Measurements from ENCODE around the gene RRAGB.
"Not testable (repeated sequence)": the region's sequence is repeated elsewhere in the genome, so short reads cannot be mapped to it uniquely, and the experiment has no call there.

RRAGB gene, protein sequence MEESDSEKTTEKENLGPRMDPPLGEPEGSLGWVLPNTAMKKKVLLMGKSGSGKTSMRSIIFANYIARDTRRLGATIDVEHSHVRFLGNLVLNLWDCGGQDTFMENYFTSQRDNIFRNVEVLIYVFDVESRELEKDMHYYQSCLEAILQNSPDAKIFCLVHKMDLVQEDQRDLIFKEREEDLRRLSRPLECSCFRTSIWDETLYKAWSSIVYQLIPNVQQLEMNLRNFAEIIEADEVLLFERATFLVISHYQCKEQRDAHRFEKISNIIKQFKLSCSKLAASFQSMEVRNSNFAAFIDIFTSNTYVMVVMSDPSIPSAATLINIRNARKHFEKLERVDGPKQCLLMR

DNA sequence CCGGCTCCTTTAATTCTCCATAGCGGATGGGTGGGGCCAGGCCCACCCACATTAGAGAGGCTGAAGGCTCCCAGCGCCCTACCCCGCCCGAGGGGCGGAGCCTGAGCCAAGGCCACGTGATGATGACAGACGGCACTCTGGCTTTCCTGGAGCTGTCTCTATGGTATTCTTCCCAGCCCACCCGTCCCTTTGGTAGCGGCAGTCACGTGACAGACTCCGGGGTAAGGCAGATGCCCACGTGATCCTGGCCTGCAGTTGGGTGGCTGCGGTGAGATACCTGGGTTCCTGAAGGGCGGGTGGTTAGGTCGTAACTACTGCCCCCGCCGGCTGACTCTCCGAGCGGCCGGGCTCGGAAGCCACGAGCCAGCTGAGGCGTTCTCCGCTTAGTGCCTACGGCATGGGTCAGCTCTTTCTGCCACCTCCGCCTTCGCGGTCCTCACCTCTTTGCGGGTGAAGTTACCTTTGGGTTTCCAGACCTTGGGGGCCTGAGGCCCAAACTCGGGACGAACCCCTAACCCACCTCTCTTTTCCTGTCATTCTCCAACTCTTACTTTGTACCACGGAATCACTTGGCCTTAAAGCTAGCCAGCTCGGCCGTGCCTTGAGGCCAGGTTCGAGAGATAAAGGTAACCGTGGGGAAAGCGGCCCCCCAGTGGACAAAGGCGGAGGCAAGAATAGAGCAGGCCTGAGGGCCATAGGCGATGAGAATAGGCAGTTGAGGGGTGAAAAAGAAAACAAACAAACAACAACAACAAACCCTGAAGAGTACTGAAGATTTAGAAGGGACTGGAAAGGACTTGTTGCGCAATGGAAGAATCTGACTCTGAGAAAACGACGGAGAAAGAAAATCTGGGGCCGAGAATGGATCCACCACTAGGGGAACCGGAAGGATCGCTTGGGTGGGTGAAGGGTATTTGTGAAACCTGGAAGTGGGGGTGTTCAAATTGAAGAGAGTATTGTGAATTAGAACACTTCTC lies at the start of gene RRAGB:
Gene RRAGB, plus strand, starts transcription at position 229 of the 977 bp plus-strand sequence. Its CDS starts 579 bp downstream, at position 808.
- peak; percentile 91 for DNase-seq (ENCODE audit: low read depth)

DNA sequence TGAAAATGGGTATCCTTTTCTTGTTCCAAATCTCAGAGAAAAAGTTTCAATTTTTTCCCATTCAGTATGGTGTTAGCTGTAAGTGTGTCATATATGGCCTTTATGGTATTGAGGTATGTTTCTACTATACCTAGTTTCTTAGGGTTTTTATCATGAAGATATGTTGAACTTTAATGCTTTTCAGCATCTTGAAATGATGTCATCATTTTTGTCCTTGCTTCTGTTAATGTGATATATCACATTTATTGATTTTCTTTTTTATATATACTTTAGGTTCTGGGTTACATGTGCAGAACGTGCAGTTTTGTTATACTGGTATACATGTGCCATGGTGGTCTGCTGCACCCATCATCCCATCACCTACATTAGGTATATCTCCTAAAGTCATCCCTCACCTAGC lies 49.5 kb upstream of the RRAGB start:
- no peak for DNase-seq (ENCODE audit: low read depth)

DNA sequence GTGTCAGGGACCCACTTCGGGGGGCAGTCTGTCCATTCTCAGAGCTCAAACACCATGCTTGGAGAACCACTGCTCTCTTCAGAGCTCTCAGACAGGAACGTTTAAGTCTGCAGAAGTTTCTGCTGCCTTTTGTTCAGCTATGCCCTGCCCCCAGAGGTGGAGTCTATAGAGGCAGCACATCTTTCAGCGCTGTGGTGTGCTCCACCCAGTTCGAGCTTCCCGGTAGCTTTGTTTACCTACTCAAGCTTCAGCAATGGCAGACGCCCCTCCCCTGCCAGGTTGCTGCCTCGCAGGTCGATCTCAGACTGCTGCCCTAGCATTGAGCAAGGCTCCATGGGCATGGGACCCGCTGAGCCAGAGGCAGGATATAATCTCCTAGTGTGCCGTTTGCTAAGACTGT lies 29.0 kb upstream of the RRAGB start:
- not testable (repeated sequence) for DNase-seq (ENCODE audit: low read depth)

GRCh38 chrX:55695227-55696018 lies 22.1 kb upstream of the RRAGB start:
- DNase-seq (ENCODE audit: low read depth): no peak

DNA sequence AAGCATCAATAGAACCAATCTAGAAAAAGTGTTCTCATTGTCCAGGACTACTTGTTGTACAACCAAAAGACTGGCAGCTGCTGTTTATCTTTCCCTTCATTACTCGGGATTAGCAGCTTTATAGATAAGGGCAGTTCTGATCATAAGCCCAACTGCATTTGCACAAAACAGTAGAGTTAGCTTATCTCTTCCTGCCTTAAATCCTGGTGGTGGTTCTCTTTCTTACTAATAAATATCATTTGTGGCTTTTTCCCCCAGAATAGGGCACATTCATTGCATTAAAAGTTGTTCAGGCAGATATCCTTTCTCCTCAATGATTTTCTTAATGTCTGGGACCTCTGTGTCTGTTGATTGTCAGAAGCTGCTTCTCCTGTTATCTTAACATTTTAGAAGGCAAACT lies 20.2 kb upstream of the RRAGB start:
- DNase-seq (ENCODE audit: low read depth): no peak

DNA sequence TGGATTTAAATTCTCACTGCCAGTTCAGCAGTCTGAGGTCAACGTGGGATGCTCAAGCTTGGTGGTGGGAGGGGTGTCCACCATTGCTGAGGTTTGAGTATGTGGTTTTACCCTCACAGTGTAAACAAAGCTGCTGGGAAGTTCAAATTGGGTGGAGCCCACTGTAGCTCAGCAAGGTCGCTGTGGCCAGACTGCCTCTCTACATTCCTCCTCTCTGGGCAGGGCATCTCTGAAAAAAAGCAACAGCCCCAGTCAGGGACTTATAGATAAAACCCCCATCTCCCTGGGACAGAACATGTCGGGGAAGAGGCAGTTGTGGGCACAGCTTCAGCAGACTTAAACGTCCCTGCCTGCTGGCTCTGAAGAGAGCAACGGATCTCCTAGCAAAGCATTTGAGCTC lies 14.9 kb upstream of the RRAGB start:
- no peak for DNase-seq (ENCODE audit: low read depth)

- not testable (repeated sequence) for DNase-seq (ENCODE audit: low read depth)
Measured at GRCh38 chrX:55703436-55703835, 14.1 kb upstream of the RRAGB start.

DNA sequence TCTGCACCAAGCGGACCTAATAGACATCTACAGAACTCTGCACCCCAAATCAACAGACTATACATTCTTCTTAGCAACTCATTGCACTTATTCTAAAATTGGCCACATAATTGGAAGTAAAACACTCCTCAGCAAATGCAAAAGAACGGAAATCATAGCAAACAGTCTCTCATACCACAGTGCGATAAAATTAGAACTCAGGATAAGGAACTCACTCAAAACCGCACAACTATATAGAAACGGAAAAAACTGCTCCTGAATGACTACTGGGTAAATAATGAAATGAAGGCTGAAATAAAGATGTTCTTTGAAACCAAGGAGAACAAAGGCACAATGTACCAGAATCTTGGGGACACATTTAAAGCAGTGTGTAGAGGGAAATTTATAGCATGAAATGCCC lies 12.5 kb upstream of the RRAGB start:
- DNase-seq (ENCODE audit: low read depth): not testable (repeated sequence)

DNA sequence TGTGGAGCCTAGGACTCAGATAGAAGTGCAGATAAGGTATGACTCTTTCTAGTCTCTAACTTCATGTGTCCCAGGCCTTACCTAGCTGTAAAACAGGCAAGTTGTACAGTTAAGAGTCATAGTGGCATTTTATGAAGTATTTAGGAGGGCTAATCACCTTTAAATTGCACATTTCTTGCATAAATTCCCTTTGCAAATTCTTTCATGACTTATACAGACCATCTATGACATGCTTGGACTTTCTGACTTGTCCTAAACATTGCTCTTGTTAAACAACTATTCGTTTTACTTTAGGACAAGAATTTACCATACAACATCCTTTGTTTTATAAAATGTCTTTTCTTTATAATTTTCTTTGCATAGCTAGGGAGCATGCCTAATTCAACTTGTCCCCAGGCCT lies 7.8 kb upstream of the RRAGB start:
- DNase-seq (ENCODE audit: low read depth): no peak

- DNase-seq (ENCODE audit: low read depth): peak; percentile 48
Measured at GRCh38 chrX:55710701-55711100, 6.8 kb upstream of the RRAGB start.

- no peak for DNase-seq (ENCODE audit: low read depth)
Measured at GRCh38 chrX:55713631-55714030, 3.9 kb upstream of the RRAGB start.

DNA sequence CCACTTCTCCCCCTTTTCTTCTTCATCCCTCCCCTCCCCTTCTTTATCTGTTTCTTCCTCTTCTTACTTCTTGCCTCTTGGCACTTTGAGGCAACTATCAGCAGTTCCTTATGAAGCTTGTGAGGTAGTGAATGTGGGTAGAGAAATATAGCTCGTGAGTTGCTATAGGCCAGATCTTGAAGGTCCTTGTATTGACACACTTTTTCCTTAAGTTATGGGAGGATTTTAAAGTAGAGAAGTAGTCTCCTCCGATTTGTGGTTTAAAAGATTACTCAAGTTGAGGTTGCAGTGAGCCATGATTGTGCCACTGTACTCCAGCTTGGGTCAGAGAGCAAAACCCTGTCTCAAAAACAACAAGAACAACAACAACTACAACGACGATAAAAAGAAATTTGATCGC lies 3.4 kb upstream of the RRAGB start:
- DNase-seq (ENCODE audit: low read depth): no peak

DNA sequence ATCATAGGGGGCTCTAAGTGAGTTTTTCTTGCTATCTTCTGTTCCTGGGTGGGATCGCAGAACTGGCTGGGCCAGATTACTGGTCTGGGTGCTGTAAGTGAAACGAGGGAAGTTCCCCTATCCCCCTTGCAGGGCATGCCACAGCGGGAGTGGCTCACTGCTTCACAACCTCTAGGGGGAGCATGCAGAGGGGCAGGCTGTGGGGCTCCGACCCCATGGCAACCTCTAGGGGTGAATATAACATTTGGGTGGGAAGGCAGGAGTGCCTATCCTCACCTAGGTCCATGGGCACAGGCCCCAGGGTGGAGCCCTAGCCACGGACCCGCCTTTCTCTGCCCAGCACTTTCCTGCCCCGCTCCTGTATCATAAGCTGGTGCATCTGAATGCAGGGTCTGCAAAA lies 1.7 kb upstream of the RRAGB start:
- DNase-seq (ENCODE audit: low read depth): no peak

- DNase-seq (ENCODE audit: low read depth): no peak
Measured at GRCh38 chrX:55716937-55717336, 612 bp upstream of the RRAGB start.

DNA sequence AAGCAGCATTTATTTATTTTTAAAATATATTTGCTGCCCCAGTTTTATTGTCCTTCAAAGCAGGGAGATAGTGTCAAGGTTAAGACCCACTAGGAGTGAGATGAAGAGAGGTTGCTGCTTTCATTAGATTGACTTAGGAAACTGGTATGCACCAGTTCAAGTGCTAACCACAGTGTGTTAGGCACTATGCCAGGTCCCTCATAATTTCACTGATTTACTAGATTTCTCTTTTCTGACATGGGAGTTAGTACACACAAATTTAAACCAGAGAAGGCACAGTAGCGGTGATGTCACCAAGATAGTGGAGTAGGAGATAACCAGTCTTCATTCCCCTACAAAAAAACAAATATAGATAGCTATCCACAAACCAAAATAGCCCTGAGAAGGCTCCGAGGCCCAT lies 14.3 kb downstream of the RRAGB start:
- no peak for DNase-seq (ENCODE audit: low read depth)

- no peak for DNase-seq (ENCODE audit: low read depth)
Measured at GRCh38 chrX:55738969-55739368, 21.4 kb downstream of the RRAGB start.

GRCh38 chrX:55742649-55743048 lies 25.1 kb downstream of the RRAGB start:
- DNase-seq (ENCODE audit: low read depth): no peak

DNA sequence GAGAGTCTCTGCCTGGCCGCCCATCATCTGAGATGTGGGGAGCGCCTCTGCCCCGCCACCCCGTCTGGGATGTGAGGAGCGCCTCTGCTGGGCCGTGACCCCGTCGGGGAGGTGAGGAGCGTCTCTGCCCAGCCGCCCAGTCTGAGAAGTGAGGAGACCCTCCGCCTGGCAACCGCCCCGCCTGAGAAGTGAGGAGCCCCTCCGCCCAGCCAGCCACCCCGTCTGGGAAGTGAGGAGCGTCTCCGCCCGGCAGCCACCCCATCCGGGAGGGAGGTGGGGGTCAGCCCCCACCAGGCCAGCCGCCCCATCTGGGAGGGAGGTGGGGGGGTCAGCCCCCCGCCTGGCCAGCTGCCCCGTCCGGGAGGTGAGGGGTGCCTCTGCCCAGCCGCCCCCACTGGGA lies 30.9 kb downstream of the RRAGB start:
- DNase-seq (ENCODE audit: low read depth): not testable (repeated sequence)

GRCh38 chrX:55750256-55750655 lies 32.7 kb downstream of the RRAGB start:
- no peak for DNase-seq (ENCODE audit: low read depth)

GRCh38 chrX:55754861-55755294 lies 37.3 kb downstream of the RRAGB start:
- no peak for DNase-seq (ENCODE audit: low read depth)

- peak; percentile 21 for DNase-seq (ENCODE audit: low read depth)
Measured at GRCh38 chrX:55758033-55758432, 40.5 kb downstream of the RRAGB start.

- no peak for DNase-seq (ENCODE audit: low read depth)
Measured at GRCh38 chrX:55759478-55759877, 41.9 kb downstream of the RRAGB start.

All from fibroblast of gingiva (primary cell).